Gastrocnemius medialis (tissue), 4 donors: ENCODE data around the gene SDC3.

ENCODE experiments used
- CTCF ChIP-seq, 5 experiments: fragments of 450-650 bp in 3 of 5; fragments of 200-600 bp in 2 of 5; sonication (generic) in 2 of 5; IDR thresholded peaks in 4 of 5; conservative IDR thresholded peaks in 1 of 5; 1 replicate in 4 of 5; 2 replicates in 1 of 5; pipeline ENCODE4 v1.5.1; 2016 to 2019; ENCODE audit warnings: antibody characterized with exemption in 5 of 5, mild to moderate bottlenecking in 3 of 5, moderate library complexity in 3 of 5
- POLR2A ChIP-seq, 2 donors: fragments of 450-650 bp; IDR thresholded peaks; one replicate each; pipeline ENCODE4 v1.6.1; 2017; ENCODE audit warnings: antibody characterized with exemption in 2 of 2, mild to moderate bottlenecking in 2 of 2, moderate library complexity in 2 of 2

GRCh38 chr1:30852026-30852425 is 56.5 kb downstream of the SDC3 start:
- TF ChIP-seq POLR2A (IDR thresholded peaks at IDR 0.05) (no peak), CTCF (IDR thresholded peaks at IDR 0.05 in 4 of 5, conservative IDR thresholded peaks at IDR 0.05 in 1 of 5) (no peak)
